GM19035 (cell line): ENCODE measurements around the gene IRX6.

Source experiments
- ATAC-seq: cut with Tn5 transposase; IDR thresholded peaks from one replicate; pipeline ENCODE4 v1.9.1; 2021; ENCODE audit not compliant: unreplicated experiment

The IRX6 gene

DNA sequence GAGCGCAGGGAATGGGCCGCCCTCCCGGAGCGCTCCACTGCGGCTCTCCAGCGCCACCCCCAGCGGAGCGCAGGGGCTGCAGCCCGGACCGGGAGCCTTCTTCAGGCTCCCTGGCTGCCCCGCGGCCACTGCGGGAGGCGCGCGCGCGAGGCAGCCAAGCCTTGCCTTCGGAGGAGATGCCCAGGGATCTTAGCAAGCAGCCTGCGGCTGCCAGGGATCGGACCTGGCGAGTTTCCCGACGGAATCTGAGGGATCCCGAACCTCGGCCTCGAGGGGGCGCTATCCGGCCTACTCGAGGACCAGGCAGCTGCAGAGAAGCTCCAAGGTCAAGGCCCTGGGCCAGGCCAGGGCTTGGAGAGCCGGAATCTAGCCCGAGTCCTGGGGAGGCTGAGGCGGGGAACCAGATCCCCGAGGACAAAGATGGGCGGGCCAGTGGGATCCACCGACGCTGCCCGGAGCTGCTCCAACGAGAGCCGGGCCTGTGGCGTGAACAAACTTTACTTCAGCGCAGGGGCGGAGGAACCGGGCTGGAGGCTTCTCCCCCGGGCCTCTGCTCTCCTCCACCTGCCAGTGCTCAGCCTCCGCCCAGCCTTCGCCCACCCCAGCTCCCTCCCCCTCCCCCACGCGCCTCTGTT, at the start of gene IRX6:
Gene IRX6 (plus strand): TSS at position 567 of the 635 bp plus-strand sequence. CDS start 889 bp downstream, outside the sequence.
- ATAC-seq, result no peak

DNA sequence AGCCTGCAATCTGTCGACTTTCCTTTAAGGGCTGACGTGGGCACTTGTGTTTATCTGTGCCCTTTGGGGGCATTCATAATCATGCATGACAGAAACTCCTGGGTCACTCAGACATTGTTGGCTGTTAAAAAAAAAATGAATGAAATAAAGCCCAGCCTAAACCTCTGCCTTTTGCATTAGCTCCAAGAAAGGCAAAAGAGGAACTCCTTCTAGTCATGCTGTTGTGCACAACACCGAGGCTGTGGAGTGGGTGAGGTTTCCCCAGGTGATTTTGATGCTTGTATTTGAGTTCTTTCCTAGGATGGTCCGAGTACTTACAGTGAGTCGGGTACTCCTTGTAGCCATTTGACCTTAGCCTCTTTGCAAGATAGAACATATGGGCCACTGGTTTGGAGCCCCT, 49.6 kb upstream of the IRX6 start:
- no peak for ATAC-seq

DNA sequence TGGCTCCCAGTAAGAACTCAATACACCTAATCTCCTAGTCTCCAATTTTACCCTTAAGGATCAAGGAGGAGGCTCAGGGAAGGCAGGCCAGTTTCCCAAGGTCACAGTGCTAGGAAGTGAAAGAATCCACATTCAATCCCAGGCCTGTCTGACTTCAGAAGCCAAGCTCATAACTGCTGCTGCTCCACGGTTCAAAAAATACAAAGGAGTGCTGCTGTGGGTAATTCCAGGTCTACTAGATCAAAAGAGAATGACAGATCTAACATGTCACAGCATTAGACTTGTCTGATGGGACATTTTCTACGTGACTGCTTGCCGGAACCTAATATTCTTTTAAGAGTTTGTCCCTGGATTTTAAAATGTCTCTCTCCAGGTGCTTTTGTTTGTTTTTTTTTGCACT, 48.8 kb upstream of the IRX6 start:
- ATAC-seq, result no peak

DNA sequence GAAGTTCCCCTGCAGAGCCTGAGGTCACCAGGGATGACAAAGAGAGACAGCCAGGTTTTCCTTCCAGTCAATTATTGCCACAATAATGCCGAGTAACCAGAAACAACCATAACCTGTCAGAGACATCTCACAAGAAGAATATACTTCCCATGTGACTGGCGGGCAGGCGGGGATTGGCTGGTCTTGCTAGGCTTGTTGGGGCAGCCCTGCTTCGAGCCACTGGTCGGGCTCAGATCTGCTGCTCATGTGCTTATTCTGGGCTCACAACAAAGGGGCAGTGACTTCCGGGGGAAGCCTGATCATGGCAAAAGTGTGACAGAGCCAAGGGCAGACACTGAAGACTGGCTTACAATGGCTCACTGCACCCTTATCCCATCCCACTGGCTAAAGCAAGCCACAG, 48.1 kb upstream of the IRX6 start:
- ATAC-seq, result no peak

- ATAC-seq, result no peak
These were observed 46.5 kb upstream of the IRX6 start for GRCh38 chr16:55277536-55277935.

DNA sequence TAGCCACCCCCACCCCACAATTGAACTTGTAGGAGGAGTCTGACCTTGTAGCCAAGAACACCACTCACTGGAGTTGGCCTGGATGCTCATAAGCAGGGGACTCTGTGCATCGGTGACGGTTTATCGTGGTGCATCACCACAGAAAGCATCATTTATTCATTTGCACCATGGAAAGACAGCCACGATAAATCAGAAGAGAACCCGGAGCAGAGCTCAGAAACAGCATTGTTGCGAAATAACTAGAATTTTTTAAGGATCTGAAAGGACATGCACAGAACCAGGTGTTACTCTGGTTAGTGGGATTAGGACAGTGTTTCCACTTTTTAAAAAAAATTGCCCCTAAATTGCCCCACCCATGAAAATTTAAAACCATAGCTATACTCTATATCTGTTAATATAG, 44.4 kb upstream of the IRX6 start:
- ATAC-seq, result no peak

DNA sequence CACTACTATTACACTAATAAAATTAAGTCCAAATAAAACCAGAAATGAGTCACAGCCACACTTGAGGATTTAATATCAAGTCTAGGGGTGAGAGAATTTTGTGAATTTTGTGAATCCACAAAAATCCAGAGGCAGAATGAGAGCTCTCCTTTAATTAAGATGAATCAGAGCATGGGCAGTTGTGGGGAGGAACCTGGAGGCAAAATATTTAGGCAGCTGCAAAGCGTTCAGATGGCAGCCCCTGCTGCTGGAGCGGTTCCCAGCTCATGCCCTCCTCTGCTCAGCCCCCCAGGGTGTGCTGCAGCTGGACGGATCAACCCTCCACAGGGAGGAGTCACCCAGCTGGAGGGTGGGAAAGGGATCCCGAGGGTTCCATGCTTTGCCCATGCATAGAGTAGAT, 43.4 kb upstream of the IRX6 start:
- ATAC-seq, result no peak

GRCh38 chr16:55282441-55282840, 41.6 kb upstream of the IRX6 start:
- no peak for ATAC-seq

GRCh38 chr16:55283812-55284717, 39.9 kb upstream of the IRX6 start:
- no peak for ATAC-seq

- ATAC-seq, result no peak
These were observed 39.3 kb upstream of the IRX6 start for GRCh38 chr16:55284718-55285099.

GRCh38 chr16:55285586-55285985, 38.4 kb upstream of the IRX6 start:
- no peak for ATAC-seq

GRCh38 chr16:55289353-55289752, 34.6 kb upstream of the IRX6 start:
- no peak for ATAC-seq

DNA sequence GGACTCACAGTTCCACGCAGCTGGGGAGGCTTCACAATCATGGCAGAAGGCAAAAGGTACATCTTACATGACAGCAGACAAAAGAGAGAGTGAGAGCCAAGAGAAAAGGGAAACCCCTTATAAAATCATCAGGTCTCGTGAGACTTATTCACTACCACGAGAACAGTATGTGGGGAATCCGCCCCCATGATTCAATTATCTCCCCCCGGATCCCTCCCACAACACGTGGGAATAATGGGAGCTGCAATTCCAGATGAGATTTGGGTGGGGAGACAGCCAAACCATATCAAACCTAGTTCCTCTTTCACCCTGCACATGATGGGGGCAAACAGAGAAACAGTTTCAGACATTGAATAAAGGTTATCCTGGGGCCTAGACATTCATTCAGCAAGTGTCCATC, 32.2 kb upstream of the IRX6 start:
- ATAC-seq, result no peak

DNA sequence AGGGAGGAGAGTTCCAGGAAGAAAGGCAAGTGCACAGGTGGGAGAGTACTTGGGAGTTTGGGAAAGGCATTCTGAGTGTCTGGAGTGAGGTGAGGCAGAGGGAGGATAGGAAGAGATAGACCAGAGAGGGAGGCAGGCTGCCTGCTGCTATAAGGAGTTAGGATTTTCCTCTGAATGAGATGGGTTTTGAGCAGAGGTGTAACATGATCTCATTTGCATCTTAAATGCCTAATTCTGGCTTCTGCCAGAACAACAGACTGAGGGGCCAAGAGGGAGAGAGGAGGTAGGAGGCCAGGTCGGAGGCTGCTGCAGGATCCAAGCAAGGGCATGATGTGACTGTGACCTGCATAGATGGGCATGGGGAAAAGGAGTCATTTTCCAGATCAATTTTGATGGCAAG, 31.5 kb upstream of the IRX6 start:
- no peak for ATAC-seq

DNA sequence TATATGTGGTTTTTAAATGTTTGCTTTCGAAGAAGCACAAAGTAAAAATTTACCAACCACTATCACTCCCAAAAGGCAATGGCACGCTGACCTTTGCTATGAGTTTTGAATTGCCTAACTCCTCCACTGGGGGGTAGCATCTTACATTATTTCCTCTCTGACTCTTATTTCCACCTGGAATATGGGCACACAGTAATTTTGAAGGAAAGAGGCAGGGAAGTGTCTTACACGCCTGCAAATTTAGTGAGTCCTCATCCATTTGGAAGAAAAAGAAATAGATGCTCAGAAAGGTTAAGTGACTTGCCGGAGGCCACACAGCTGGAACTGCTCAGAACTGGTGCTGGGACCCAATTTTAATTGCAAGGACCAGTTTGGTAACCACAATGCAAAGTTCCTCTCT, 29.9 kb upstream of the IRX6 start:
- no peak for ATAC-seq

GRCh38 chr16:55294931-55295342, 29.1 kb upstream of the IRX6 start:
- no peak for ATAC-seq

DNA sequence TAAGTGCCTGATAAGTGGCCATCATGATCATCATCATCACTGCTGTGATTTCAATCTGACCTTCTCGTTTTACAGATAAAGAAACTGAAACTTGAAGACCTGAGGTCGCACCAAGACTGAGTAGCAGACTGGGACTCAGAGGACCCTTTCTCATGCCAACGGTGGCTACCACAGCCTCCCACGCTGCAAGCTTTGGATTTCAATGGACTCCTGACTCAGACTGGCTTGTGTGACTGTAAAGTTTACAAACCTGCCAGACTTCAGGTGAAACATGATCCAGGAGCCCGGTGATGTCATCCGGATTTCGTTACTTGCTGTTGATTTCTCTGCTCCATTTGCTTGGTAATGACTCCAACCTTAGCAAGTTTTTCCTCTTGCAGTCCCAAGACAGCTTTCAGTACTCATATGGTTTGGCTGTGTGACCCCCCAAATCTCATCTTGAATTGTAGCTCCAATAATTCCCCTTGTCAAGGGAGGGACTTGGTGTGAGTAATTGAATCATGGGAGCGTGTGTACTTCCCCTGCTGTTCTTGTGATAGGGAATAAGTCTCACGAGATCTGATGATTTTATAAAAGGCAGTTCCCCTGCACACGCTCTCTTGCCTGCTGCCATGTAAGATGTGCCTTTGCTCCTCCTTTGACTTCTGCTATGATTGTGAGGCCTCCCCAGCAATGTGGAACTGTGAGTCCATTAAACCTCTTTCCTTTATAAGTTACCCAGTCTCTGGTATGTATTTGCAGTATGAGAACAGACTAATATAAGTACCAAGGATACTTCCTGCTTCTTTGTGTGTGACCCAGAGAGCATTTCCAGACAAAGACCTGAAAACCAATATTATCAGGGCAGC, 26.7 kb upstream of the IRX6 start:
- ATAC-seq, result no peak

DNA sequence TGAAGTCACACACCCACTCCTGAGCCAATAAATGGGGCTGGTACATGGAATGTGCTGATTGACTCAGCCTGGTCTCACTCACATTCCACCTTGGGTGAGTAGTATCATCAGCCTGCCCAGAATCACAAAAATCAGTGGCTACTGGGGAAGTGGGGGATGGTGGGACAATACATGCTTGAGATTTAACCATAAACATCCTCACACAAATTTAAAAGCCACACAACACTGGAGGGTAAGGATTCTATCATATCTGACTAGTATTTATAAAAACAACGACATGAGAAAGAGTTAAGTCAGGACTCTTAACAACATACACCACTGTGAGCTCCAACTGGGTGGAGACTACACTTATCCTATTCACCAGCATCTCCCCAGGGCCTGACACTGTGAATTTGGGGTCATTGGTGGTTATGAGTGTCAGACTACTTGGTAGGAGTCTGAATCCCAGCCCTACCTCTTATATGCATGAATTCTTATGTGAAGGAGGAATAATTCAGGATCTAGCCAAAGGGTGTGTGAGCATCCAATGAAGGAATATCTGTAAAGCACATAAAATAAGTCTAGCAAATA, 26.0 kb upstream of the IRX6 start:
- no peak for ATAC-seq

DNA sequence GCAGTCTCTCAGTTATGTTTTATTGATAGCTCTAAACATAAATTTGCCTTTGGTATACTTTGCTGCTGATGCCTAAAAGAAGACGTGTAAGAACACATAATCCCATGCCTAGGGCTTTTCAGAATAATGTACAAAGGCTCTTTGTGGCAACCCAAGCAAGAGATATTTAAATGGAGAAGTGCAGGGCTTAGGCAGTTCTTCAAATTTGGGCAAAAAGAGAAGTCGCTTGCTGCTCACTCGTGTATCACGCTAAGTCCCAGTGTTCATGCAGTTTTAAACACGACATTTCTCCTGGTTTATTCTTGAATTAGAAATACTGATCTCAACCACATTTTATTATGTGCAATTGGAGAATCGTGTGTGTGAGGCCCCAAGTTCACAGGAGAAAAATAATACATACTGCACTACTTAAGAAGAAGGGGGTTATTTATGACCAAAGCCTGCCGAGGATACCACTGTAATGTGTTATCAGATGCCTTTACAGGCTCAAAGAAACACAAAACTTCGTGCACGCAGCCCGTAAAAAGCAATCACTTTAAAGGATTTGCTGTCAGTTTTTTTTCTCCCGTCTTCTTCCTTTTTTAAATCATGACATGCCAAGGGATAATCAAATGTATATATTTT, 22.5 kb upstream of the IRX6 start:
- ATAC-seq, result no peak

- ATAC-seq, result no peak
These were observed 21.4 kb upstream of the IRX6 start for GRCh38 chr16:55302635-55303034.

GRCh38 chr16:55308973-55309372, 15.0 kb upstream of the IRX6 start:
- ATAC-seq, result no peak
